Astrocyte of the spinal cord (primary cell): ENCODE measurements around the gene EIF4E.
A peak's percentile ranks its signal among the peaks of the same experiment; 100 is the strongest.
"Not testable (repeated sequence)": the region's sequence is repeated elsewhere in the genome, so short reads cannot be mapped to it uniquely, and the experiment has no call there.

Experiments used
- DNase-seq: peaks from one replicate; pipeline ENCODE4 v3.0.0; 2011; ENCODE audit warnings: low read depth, low spot score
- H3K4me3 ChIP-seq: 2 replicates; pipeline ENCODE4 v1.5.1; 2011; ENCODE audit warnings: low read depth, mild to moderate bottlenecking, low read length, moderate library complexity
- in situ Hi-C: cut with HindIII; loops from 2 replicates; pipeline ENCODE4 v1.10.0; 2017; ENCODE audit warnings: low sequenced_read_pairs
- TF ChIP-seq, protein P1 (sequence below): IDR thresholded peaks from 2 replicates; pipeline ENCODE4 v1.5.1; 2012; ENCODE audit warnings: low read depth, mild to moderate bottlenecking, low read length, inconsistent platforms

The EIF4E gene

GRCh38 chr4:98845960-98846359 is 83.0 kb downstream of the EIF4E start:
- H3K4me3 ChIP-seq, result no peak overlapping the region
- TF ChIP-seq, protein P1, sequence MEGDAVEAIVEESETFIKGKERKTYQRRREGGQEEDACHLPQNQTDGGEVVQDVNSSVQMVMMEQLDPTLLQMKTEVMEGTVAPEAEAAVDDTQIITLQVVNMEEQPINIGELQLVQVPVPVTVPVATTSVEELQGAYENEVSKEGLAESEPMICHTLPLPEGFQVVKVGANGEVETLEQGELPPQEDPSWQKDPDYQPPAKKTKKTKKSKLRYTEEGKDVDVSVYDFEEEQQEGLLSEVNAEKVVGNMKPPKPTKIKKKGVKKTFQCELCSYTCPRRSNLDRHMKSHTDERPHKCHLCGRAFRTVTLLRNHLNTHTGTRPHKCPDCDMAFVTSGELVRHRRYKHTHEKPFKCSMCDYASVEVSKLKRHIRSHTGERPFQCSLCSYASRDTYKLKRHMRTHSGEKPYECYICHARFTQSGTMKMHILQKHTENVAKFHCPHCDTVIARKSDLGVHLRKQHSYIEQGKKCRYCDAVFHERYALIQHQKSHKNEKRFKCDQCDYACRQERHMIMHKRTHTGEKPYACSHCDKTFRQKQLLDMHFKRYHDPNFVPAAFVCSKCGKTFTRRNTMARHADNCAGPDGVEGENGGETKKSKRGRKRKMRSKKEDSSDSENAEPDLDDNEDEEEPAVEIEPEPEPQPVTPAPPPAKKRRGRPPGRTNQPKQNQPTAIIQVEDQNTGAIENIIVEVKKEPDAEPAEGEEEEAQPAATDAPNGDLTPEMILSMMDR, result no peak
- in situ Hi-C loops, result no loop called here
- peak; percentile 8 for DNase-seq

DNA sequence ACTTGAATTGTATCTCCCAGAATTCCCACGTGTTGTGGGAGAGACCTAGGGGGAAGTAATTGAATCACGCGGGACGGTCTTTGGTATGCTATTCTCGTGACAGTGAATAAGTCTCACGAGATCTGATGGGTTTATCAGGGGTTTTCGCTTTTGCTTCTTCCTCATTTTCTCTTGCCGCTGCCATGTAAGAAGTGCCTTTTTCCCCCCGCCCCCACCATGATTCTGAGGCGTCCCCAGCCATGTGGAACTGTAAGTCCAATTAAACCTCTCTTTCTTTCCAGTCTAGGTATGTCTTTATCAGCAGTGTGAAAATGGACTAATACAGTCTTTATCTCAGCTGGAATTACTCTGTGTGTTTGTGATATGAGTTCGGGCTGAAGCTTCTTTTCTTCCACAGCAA is 86.0 kb downstream of the EIF4E start:
- in situ Hi-C loops, H3K4me3 ChIP-seq, DNase-seq: not testable (repeated sequence)

GRCh38 chr4:98838977-98839618 is 89.8 kb downstream of the EIF4E start:
- in situ Hi-C loops, result no loop called here
- H3K4me3 ChIP-seq, result no peak overlapping the region
- DNase-seq, result peak; percentile 29
- TF ChIP-seq, protein P1, result no peak

DNA sequence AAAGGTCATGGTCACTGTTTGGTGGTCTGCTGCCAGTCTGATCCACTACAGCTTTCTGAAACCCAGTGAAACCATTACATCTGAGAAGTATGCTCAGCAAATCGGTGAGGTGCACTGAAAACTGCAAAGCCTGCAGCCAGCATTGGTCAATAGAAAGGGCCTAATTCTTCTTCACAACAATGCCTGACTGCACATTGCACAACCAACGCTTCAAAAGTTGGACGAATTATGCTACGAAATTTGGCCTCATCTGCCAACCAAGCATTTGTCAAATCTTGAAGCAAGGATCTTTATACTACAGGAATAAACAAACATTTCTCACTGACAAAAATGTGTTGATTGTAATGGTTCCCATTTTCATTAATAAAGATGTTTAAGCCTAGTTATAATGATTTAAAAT is 90.4 kb downstream of the EIF4E start:
- H3K4me3 ChIP-seq, result no peak overlapping the region
- no peak for DNase-seq
- in situ Hi-C loops, result no loop called here
- TF ChIP-seq, protein P1, result no peak

DNA sequence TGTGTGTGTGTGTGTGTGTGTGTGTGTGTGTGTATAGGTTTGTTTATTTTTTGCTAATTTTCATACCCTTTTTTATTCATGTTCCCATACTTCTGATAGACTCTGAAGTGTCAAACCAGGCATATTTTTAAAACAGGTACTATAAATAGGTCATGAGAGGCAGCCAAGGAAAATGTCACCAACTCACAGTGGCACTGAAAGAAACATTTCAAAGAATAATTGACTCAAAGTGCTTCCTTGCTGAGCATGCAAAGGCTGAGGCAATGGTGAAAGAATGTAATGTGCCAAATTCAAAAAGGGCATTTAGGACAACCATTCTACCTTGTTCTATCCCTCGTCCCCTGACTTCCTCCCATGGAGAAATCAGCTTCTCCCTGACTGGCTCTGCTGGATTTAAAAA is 95.5 kb downstream of the EIF4E start:
- no peak overlapping the region for H3K4me3 ChIP-seq
- TF ChIP-seq, protein P1, result no peak
- DNase-seq, result no peak
- in situ Hi-C loops, result no loop called here

- DNase-seq, H3K4me3 ChIP-seq, in situ Hi-C loops: not testable (repeated sequence)
Observed at GRCh38 chr4:98831036-98831435, 97.9 kb downstream of the EIF4E start.
